Calu3 (cell line): Measurements from ENCODE around the gene RET. TPM values are rescaled to one million over a fixed set of nuclear protein-coding genes. Genes with fewer than 3 reads are reported as not detected.

Source experiments
- BruUV-seq: library from RNA; stranded (reverse); fragments of 400-500 nt; replicated peaks from 2 replicates; lab custom pipeline; 2021; lab: Mats Ljungman, UMichigan
- CTCF ChIA-PET: fragments of 300-600 bp; sonication (Branson Sonifier 250); formaldehyde crosslinking; loops from one replicate; lab custom pipeline; 2022; ENCODE audit warnings: antibody characterized with exemption; lab: Charles Lee
- DNase-seq: peaks from one replicate; pipeline ENCODE4 v3.0.0; 2022
- H3K27ac Mint-ChIP-seq: one replicate; pipeline ENCODE4 v1.8.0; 2022; ENCODE audit warnings: mixed read lengths; ENCODE audit not compliant: unreplicated experiment
- H3K27me3 Mint-ChIP-seq: one replicate; pipeline ENCODE4 v1.8.0; 2022; ENCODE audit warnings: mixed read lengths; ENCODE audit not compliant: unreplicated experiment
- H3K36me3 Mint-ChIP-seq: one replicate; pipeline ENCODE4 v1.8.0; 2022; ENCODE audit warnings: mild to moderate bottlenecking, moderate library complexity, mixed read lengths; ENCODE audit not compliant: insufficient read depth, unreplicated experiment
- H3K4me1 Mint-ChIP-seq: one replicate; pipeline ENCODE4 v1.8.0; 2022; ENCODE audit warnings: mild to moderate bottlenecking, low read depth, mixed read lengths; ENCODE audit not compliant: unreplicated experiment
- H3K4me3 Mint-ChIP-seq: one replicate; pipeline ENCODE4 v1.8.0; 2022; ENCODE audit warnings: mild to moderate bottlenecking, low read depth, moderate library complexity, mixed read lengths; ENCODE audit not compliant: unreplicated experiment
- H3K9me3 Mint-ChIP-seq: one replicate; pipeline ENCODE4 v1.8.0; 2022; ENCODE audit warnings: low read depth, mixed read lengths; ENCODE audit not compliant: unreplicated experiment
- intact Hi-C: fragments of 100-400 bp; cut with micrococcal nuclease; formaldehyde crosslinking; loops from one replicate; pipeline ENCODE4 v1.10.0; 2022; ENCODE audit not compliant: unreplicated experiment
- total RNA-seq: library from RNA; stranded (reverse); gene quantifications from 2 replicates; pipeline ENCODE4 v1.2.3, GENCODE V29; 2022
- TF ChIP-seq, protein P1 (sequence below): fragments of 200-600 bp; IDR thresholded peaks from one replicate; pipeline ENCODE4 v1.8.0; 2022; ENCODE audit warnings: antibody characterized with exemption; ENCODE audit not compliant: unreplicated experiment

RET gene
- total RNA-seq, 1 experiment from 2014 or later, result not detected

DNA sequence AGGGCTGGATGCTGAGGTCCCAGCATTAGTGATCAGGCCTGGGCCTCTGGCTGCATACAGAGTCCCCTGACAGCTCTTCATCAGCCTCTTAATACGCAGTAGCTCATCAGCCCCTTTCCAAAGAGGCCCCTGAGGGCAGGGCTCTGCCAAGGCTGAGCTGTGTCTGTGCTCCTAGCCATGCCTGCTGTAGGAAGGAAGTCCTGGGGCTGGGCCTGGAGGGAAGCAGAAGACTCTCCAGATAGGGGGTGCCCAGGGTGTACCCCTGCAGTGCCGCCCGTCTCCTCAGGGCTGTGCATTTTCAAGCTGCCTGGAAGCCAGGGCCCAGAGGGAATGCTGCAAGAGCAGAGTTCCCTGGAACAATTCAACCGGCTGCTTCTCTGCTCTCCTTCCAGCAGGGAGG lies 7.3 kb upstream of the RET start:
- TF ChIP-seq, protein P1, sequence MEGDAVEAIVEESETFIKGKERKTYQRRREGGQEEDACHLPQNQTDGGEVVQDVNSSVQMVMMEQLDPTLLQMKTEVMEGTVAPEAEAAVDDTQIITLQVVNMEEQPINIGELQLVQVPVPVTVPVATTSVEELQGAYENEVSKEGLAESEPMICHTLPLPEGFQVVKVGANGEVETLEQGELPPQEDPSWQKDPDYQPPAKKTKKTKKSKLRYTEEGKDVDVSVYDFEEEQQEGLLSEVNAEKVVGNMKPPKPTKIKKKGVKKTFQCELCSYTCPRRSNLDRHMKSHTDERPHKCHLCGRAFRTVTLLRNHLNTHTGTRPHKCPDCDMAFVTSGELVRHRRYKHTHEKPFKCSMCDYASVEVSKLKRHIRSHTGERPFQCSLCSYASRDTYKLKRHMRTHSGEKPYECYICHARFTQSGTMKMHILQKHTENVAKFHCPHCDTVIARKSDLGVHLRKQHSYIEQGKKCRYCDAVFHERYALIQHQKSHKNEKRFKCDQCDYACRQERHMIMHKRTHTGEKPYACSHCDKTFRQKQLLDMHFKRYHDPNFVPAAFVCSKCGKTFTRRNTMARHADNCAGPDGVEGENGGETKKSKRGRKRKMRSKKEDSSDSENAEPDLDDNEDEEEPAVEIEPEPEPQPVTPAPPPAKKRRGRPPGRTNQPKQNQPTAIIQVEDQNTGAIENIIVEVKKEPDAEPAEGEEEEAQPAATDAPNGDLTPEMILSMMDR, result no peak
- Mint-ChIP-seq H3K27me3 (peaks cover 68% of the 10 kb centered on the region), H3K4me1 (no peaks in the 10 kb centered on the region), H3K27ac (no peak overlapping the region), H3K36me3 (no peaks in the 10 kb centered on the region), H3K9me3 (no peaks in the 10 kb centered on the region), H3K4me3 (no peak overlapping the region)
- intact Hi-C loops, result no loop called here
- DNase-seq, result no peak
- CTCF ChIA-PET, result no interaction called here
- BruUV-seq, result no TSS peak

DNA sequence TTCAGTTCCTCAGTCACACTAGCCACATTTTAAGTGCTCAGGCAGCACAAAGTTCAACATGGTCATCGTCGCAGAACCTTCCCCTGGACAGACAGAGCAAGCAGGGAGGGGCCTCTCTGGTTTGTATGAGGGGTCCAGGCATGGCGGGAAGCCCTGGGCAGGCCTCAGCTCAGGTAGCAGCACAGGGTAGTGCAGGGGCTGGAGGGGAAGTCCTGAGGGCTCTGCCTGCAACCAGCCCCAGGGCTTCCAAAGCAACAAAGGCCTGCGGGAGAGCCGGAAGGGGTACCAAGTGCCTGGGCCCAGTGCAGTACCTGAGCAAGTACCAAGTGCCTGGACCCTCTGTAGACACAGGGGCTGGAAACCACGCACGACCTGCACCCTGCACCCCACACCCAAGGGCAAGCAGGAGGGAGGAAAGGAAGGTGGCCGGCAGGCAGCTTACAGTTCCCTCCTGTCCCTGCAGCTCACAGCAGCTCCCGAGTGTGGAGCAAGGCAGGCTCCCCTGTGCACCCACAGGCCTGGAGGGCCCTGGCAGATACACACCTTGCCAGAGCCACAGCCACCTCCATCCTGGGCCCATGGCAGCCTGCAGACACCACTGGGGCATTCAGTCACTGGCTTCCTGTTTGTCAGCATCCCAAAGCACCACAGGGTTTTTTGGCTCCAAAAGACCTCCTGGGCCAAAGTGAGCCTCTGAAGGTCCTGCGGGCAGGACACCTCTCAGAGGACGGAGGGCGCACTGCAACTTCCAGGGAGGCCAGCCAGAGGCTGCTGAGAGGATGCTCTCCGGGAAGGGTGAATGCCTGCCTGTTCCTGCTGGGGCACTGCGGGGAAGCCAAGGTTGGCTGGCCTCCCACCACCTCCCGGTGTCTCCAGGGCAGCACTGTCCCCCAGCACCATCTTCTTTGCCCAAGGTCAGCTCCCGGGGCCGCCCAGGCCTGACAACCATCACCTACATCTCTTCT lies 6.5 kb upstream of the RET start:
- H3K4me1 Mint-ChIP-seq, result no peaks in the 10 kb centered on the region
- TF ChIP-seq, protein P1, result no peak
- no TSS peak for BruUV-seq
- DNase-seq, result no peak
- no peaks in the 10 kb centered on the region for H3K36me3 Mint-ChIP-seq
- no peaks in the 10 kb centered on the region for H3K9me3 Mint-ChIP-seq
- no peak overlapping the region for H3K4me3 Mint-ChIP-seq
- intact Hi-C loops, result no loop called here
- no peak overlapping the region for H3K27ac Mint-ChIP-seq
- H3K27me3 Mint-ChIP-seq, result peaks cover 72% of the 10 kb centered on the region
- CTCF ChIA-PET, result no interaction called here

DNA sequence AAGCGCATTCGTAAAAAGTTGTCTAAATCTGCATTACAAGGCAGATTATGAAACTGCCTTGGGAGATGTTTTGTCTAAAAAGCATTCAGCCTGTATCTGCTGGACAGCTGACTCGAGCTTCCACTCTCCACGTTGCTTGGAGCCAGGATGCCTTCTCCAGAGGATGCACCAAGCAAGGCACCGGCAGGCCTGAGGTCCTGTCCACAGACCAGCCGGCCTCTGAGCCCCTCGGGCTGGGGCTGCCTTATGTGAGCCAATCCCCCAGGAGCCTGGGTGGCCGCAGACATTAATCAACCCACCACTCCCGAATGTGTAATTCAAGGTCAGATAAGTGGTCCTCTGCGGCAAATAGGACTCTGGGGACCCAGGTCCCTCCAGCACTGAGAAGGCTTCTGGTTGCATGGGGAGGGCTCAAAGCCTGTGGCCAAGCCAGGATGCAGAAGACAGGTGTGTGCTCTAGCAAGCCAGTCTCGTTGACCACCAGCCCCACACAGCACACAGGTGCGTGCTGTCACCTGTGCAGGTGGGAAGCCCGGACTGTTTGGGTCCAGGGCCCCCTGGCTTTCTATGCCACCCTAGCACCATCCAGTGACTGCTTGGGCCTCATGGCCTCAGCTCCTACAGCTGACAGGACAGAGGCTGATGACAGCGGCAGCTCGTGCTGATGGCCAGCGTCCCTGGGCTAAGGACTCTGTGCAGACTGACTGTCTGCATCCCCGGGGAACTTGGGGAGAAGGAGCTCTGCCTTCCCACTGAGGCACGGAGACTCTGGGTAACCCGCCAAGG lies 4.8 kb upstream of the RET start:
- intact Hi-C loops, result no loop called here
- H3K27me3 Mint-ChIP-seq, result peaks cover 73% of the 10 kb centered on the region

DNA sequence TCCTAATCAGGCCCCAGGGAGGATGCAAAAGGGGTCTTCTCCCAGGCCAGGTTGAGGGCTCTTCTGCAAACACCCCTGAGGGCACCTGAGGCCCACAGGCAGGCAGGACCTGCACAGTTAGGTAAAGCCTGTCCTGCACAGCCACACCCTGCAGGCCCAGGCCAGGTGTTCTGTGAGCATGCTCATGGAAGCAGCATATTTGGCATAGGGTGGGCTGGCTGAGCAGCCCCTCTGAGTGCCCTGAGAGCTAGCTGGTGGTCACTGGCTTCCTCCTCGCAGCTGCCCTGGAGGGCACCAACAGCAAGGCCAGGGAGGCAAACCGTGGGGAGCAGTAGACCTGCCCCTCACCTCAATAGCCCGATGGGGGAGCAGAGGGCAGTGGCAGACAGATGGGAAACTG lies 3.7 kb upstream of the RET start:
- H3K4me3 Mint-ChIP-seq, result no peak overlapping the region
- no peaks in the 10 kb centered on the region for H3K4me1 Mint-ChIP-seq
- intact Hi-C loops, result no loop called here
- TF ChIP-seq, protein P1, result no peak
- no TSS peak for BruUV-seq
- H3K36me3 Mint-ChIP-seq, result peaks cover 5% of the 10 kb centered on the region
- no peak for DNase-seq
- H3K9me3 Mint-ChIP-seq, result no peaks in the 10 kb centered on the region
- no peak overlapping the region for H3K27ac Mint-ChIP-seq
- CTCF ChIA-PET, result no interaction called here
- peaks cover 80% of the 10 kb centered on the region for H3K27me3 Mint-ChIP-seq

More for the DNA sequence above, 4.8 kb upstream of the RET start:
- TF ChIP-seq, protein P1, result no peak
- H3K4me1 Mint-ChIP-seq, result no peaks in the 10 kb centered on the region
- BruUV-seq, result no TSS peak
- no peaks in the 10 kb centered on the region for H3K9me3 Mint-ChIP-seq
- no peak overlapping the region for H3K4me3 Mint-ChIP-seq
- CTCF ChIA-PET, result interaction anchor here (0.7 kb wide), 1 partner anchor 10 kb away, joined by 4 read pairs; no protein-coding TSS in a partner anchor
- H3K36me3 Mint-ChIP-seq, result peaks cover 5% of the 10 kb centered on the region
- H3K27ac Mint-ChIP-seq, result no peak overlapping the region
- DNase-seq, result no peak
